Stomach (tissue), 4 donors: ENCODE measurements around the gene NCOA1.

Experiments
- CTCF ChIP-seq, 7 experiments: fragments of 450-650 bp in 4 of 7; fragments of 200-600 bp in 3 of 7; sonication (generic) in 3 of 7; IDR thresholded peaks; one replicate each; pipeline ENCODE4 v1.5.1; 2016 to 2019; ENCODE audit warnings: antibody characterized with exemption in 7 of 7, control low read depth in 2 of 7, mild to moderate bottlenecking in 1 of 7
- EP300 ChIP-seq: sonication (generic); formaldehyde crosslinking; IDR thresholded peaks from one replicate; pipeline ENCODE4 v1.6.1; 2017; ENCODE audit warnings: antibody characterized with exemption
- POLR2AphosphoS5 ChIP-seq, 3 donors: sonication (generic); formaldehyde crosslinking; IDR thresholded peaks; one replicate each; pipeline ENCODE4 v1.6.1; 2016; ENCODE audit warnings: antibody characterized with exemption in 3 of 3

GRCh38 chr2:24472416-24472815 lies 18.6 kb upstream of the NCOA1 start:
- TF ChIP-seq POLR2AphosphoS5 (IDR thresholded peaks at IDR 0.05): no peak
- TF ChIP-seq CTCF (IDR thresholded peaks at IDR 0.05): no peak
- TF ChIP-seq EP300: no peak
